ENCODE measurements around the gene ZKSCAN5. TPM values are rescaled to one million over a fixed set of nuclear protein-coding genes. Genes with fewer than 3 reads are reported as not detected.
A peak's percentile ranks its signal among the peaks of the same experiment; 100 is the strongest.
"Not testable (repeated sequence)": the region's sequence is repeated elsewhere in the genome, so short reads cannot be mapped to it uniquely, and the experiment has no call there.

Gene ZKSCAN5
- total RNA-seq, 4 donors from 2014 or later: 6.1 to 10.2 (median 7.8) TPM

GRCh38 chr7:99573257-99573656 lies 68.8 kb downstream of the ZKSCAN5 start:
- no peak for DNase-seq (ENCODE audit: low spot score)
- TF ChIP-seq, protein P1, sequence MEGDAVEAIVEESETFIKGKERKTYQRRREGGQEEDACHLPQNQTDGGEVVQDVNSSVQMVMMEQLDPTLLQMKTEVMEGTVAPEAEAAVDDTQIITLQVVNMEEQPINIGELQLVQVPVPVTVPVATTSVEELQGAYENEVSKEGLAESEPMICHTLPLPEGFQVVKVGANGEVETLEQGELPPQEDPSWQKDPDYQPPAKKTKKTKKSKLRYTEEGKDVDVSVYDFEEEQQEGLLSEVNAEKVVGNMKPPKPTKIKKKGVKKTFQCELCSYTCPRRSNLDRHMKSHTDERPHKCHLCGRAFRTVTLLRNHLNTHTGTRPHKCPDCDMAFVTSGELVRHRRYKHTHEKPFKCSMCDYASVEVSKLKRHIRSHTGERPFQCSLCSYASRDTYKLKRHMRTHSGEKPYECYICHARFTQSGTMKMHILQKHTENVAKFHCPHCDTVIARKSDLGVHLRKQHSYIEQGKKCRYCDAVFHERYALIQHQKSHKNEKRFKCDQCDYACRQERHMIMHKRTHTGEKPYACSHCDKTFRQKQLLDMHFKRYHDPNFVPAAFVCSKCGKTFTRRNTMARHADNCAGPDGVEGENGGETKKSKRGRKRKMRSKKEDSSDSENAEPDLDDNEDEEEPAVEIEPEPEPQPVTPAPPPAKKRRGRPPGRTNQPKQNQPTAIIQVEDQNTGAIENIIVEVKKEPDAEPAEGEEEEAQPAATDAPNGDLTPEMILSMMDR (IDR thresholded peaks at IDR 0.05): no peak
- no peak for ATAC-seq (ENCODE audit: low FRiP score)

GRCh38 chr7:99576251-99576650 lies 71.8 kb downstream of the ZKSCAN5 start:
- TF ChIP-seq, protein P1 (IDR thresholded peaks at IDR 0.05): no peak
- ATAC-seq (ENCODE audit: low FRiP score) (no peak), DNase-seq (ENCODE audit: low spot score) (no peak)

DNA sequence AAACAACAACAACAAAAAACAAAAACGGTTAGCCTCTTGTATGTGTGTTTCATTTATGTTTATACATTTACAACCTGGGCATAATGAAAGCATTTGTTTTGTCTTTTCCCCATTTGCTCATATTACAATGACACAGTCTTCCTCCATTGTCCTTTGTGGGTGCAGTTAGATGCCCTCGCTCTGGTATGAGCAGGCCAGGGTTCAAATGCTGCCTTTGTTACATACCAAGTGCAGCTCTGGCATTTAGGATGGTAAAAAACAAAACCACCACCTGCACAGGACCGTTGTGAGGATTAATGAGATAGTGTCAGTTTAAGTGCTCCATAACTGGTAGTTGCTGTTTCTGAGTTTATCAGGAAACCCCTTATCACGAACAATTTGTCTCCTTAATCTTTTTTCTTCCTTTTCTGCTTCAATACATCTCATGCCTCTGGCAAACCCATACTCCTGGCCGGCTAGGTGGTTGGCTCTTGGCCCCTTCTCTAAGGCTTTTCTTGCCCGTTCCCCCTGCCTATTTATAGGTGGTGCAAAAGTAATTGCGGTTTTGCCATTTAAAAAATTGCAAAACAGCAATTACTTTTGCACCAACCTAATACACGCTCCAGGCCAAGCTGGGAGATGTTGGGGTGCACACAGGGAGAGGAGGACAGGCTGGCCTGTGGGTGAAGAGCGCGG lies 75.0 kb downstream of the ZKSCAN5 start:
- no peak for DNase-seq (ENCODE audit: low spot score)
- TF ChIP-seq, protein P1 (IDR thresholded peaks at IDR 0.05): no peak
- no peak for ATAC-seq (ENCODE audit: low FRiP score)

DNA sequence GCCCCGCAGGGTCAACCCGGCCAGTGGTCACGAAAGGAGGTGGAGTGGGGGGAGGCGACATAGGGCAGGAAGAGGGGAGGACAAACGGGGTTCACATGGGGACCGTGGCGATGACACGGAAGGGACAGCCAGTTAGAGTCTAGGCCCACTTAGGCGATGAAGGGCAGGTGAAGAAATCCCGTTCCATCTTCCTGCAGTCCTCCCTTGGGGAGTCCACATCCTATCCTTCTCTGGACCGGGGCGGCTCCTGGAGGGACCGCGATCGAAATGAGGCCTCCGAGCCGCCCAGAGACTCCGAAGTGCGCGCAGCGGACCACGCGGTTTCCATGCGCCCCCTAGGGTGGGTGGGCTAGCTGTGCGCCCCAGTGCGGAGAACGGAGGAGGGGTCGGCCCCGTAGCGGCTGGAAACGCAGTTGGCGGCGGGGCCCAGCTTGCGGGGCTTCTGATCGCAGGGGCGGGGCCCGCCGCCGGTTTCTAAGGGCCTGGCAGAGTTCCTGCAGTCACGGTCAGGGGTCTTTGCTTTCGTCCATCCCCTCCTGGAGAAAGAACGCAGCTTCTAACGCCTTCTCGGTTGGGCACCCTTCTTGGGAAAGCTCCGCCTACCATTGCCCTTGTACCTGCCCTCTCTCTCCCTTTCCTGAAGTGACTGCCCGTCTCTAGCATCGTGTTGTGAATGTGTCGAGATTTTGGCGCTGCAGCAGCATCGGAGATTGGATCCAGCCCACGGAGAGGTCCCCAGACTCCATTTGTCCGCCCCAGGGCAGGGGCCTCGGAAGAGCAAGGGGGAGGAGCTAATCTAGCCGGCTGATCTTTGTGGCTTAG lies 75.7 kb downstream of the ZKSCAN5 start:
- TF ChIP-seq, protein P1 (IDR thresholded peaks at IDR 0.05): no peak
- ATAC-seq (ENCODE audit: low FRiP score): peak; percentile 61
- DNase-seq (ENCODE audit: low spot score): no peak

GRCh38 chr7:99580778-99581332 lies 76.4 kb downstream of the ZKSCAN5 start:
- DNase-seq (ENCODE audit: low spot score); ATAC-seq (ENCODE audit: low FRiP score): not testable (repeated sequence)

Other genes starting within 250 kb of the ZKSCAN5 start
- not detected for gene MYH16, start 231.8 kb upstream of the ZKSCAN5 start, total RNA-seq
- gene ARPC1A, start 178.8 kb upstream of the ZKSCAN5 start, total RNA-seq: 100 to 1,000 TPM; 103 to 137 (median 124) TPM
- gene ARPC1B, start 129.9 kb upstream of the ZKSCAN5 start, total RNA-seq: 100 to 1,000 TPM; 221 to 387 (median 302) TPM
- 10 to 100 TPM; 41.9 to 70.2 (median 54.7) TPM for gene PDAP1, start 96.1 kb upstream of the ZKSCAN5 start, total RNA-seq
- gene BUD31, start 95.7 kb upstream of the ZKSCAN5 start, total RNA-seq: 10 to 100 TPM; 52.9 to 68.3 (median 64.8) TPM
- 1 to 10 TPM; 3.5 to 9.5 (median 5.4) TPM for gene PTCD1, start 65.9 kb upstream of the ZKSCAN5 start, total RNA-seq
- gene CPSF4, start 65.7 kb upstream of the ZKSCAN5 start, total RNA-seq: 10 to 100 TPM; 24.3 to 49.0 (median 30.1) TPM
- 1,000 to 10,000 TPM in 2 of 4 donors, 100 to 1,000 TPM in 2; 572 to 1,317 (median 943) TPM for gene ATP5MF, start 38.5 kb upstream of the ZKSCAN5 start, total RNA-seq
- gene ZNF789, start 31.8 kb upstream of the ZKSCAN5 start, total RNA-seq: 10 to 100 TPM in 1 of 4 donors, 1 to 10 TPM in 3; 3.4 to 11.5 (median 7.1) TPM
- gene ZNF394, start 4.4 kb upstream of the ZKSCAN5 start, total RNA-seq: 10 to 100 TPM; 23.7 to 46.7 (median 35.6) TPM
- 1 to 10 TPM; 2.8 to 5.8 (median 3.3) TPM for gene FAM200A, start 47.5 kb downstream of the ZKSCAN5 start, total RNA-seq
- 100 to 1,000 TPM; 104 to 164 (median 109) TPM for gene ZNF655, start 54.0 kb downstream of the ZKSCAN5 start, total RNA-seq
- gene TMEM225B, start 93.6 kb downstream of the ZKSCAN5 start, total RNA-seq: 1 to 10 TPM in 1 of 4 donors, under 1 TPM in 3; 0.82 to 1.8 (median 0.89) TPM
- 10 to 100 TPM in 3 of 4 donors, 1 to 10 TPM in 1; 9.1 to 21.0 (median 15.0) TPM for gene ZSCAN25, start 112.3 kb downstream of the ZKSCAN5 start, total RNA-seq
- 10 to 100 TPM in 2 of 4 donors, 1 to 10 TPM in 2; 6.2 to 92.0 (median 13.8) TPM for gene CYP3A5, start 175.3 kb downstream of the ZKSCAN5 start, total RNA-seq
- 1 to 10 TPM in 1 of 4 donors, under 1 TPM in 2, not detected in 1; 0.56 to 2.8 (median 0.60) TPM for gene CYP3A7, start 230.5 kb downstream of the ZKSCAN5 start, total RNA-seq

Data from omental fat pad (tissue), 4 donors.